Heart right ventricle (tissue), 16 donors: ENCODE results near the gene CEP131. TPM values are rescaled to one million over a fixed set of nuclear protein-coding genes. Genes with fewer than 3 reads are reported as not detected.

Experiments used
- ATAC-seq, 8 donors: fragments of 200-7000 bp; cut with Tn5 transposase; one replicate each; pipeline ENCODE4 v1.9.1; 2020; ENCODE audit warnings: mild to moderate bottlenecking in 8 of 8, moderate library complexity in 8 of 8, moderate number of reproducible peaks in 1 of 8
- DNase-seq, 2 donors: peaks; one replicate each; pipeline ENCODE4 v3.0.0-alpha.2; 2020
- H3K27ac ChIP-seq, 10 donors: fragments of 200-600 bp; sonication (generic) in 2 of 10; one replicate each; pipeline versions ENCODE4 v1.5.0 to v1.8.0; 2020 to 2022; ENCODE audit warnings: mild to moderate bottlenecking in 3 of 10
- H3K27me3 ChIP-seq, 7 donors: fragments of 200-600 bp; one replicate each; pipeline ENCODE4 v1.8.0; 2021 to 2022; ENCODE audit warnings: mild to moderate bottlenecking in 2 of 7
- H3K36me3 ChIP-seq, 9 donors: fragments of 200-600 bp; sonication (generic) in 1 of 9; one replicate each; pipeline versions ENCODE4 v1.5.0 to v1.8.0; 2020 to 2022; ENCODE audit warnings: mild to moderate bottlenecking in 2 of 9
- H3K4me1 ChIP-seq, 9 donors: fragments of 200-600 bp; sonication (generic) in 1 of 9; one replicate each; pipeline versions ENCODE4 v1.5.0 to v1.8.0; 2020 to 2022; ENCODE audit warnings: mild to moderate bottlenecking in 4 of 9
- H3K4me3 ChIP-seq, 10 donors: fragments of 200-600 bp; sonication (generic) in 2 of 10; one replicate each; pipeline versions ENCODE4 v1.5.0 to v1.8.0; 2020 to 2022; ENCODE audit warnings: mild to moderate bottlenecking in 7 of 10, moderate library complexity in 2 of 10
- H3K9me3 ChIP-seq, 11 donors: fragments of 200-600 bp in 10 of 11; sonication (generic) in 2 of 11; one replicate each; pipeline versions ENCODE4 v1.5.0 to v1.8.0; 2013 to 2022; ENCODE audit warnings: mild to moderate bottlenecking in 2 of 11, control low read depth in 1 of 11, moderate library complexity in 1 of 11
- WGBS, 2 donors: extraction: QIAGEN DNeasy Blood & Tissue Kit; methylation state at CpG; one replicate each; pipeline ENCODE4 v1.1.7; 2013; ENCODE audit warnings: inconsistent platforms in 1 of 2; 5-methylcytosine and 5-hydroxymethylcytosine counted together
- intact Hi-C, 10 donors: fragments of 100-400 bp; cut with DNase I; formaldehyde crosslinking; loops; one replicate each; pipeline versions ENCODE4 v1.11.1 to v1.14.2; 2022
- polyA plus RNA-seq, 2 donors: library from polyadenylated mRNA; stranded (reverse); fragments of 200-250 nt; gene quantifications; one replicate each; pipeline ENCODE4 v1.2.3, GENCODE V29; 2013
- total RNA-seq, 10 donors: library from RNA; stranded (reverse); fragmentation: NEBNext Ultra II Directional in 3 of 10; extraction: Animal tissue kit (Norgen Biotek cat#: 25700) in 3 of 10; gene quantifications; one replicate each; pipeline versions ENCODE4 v1.2.1 to v1.2.4, GENCODE V29; 2021 to 2023
- TF ChIP-seq, protein P1 (sequence below), 9 donors: fragments of 200-600 bp; sonication (generic) in 2 of 9; IDR thresholded peaks; one replicate each; pipeline versions ENCODE4 v1.5.0 to v1.8.0; 2021 to 2022; ENCODE audit warnings: antibody characterized with exemption in 9 of 9, mild to moderate bottlenecking in 5 of 9, moderate library complexity in 1 of 9
- donor health status: Arrhythmogenic right ventricular cardiomyopathy.
- donor health status: ischemic (EF 13 %, LVEDD 7.1; RV severe dilation, severe dysfunction).
- donor health status: healthy with polysubstance abuse.
- donor health status: DM: no; HTN: yes; CAD: no.
- donor health status: DM: no; HTN: no; CAD: no.
- donor health status: ischemic (EF 25% LVEDD 6.9; RV normal size, moderate dysfunction).
- donor health status: ischemic (EF 25% LVEDD 5.7; RV mildly dilated, moderate dysfunction).
- donor health status: healthy.
- donor health status: DM: yes; HTN: yes; CAD: no.
- donor health status: Ischemic cardiomyopathy.
- donor health status: ischemic (EF 35%, LVEDD 5.7; RV mildly dilated, moderate dysfunction).
- donor health status: nonischemic (EF 11% LVEDD 7.7; RV severe dilation, severe dysfunction).
- donor health status: DM: yes; HTN: yes; CAD: no.
- donor health status: PGD.
- donor health status: ischemic (EF 29% LVEDD 5.4; RV normal size, mild dysfunction).
- donor health status: nonischemic (EF 23%, LVEDD 6.1; RV moderate dilation, normal function).

CEP131 gene
- total and polyA plus RNA-seq, 12 donors: 6.4 to 20.9 (median 8.0) TPM

GRCh38 chr17:81254955-81255717 is 32.4 kb upstream of the CEP131 start:
- H3K27ac ChIP-seq: peak overlapping the region in 4 of 10 donors; percentile 10 to 41 (median 24)
- DNase-seq (peak; percentile 84 to 85), ATAC-seq (peak; percentile 83 to 93 (median 88))
- no peaks in the 10 kb centered on the region for H3K9me3 ChIP-seq
- WGBS, 2 donors: 34 to 36% methylated on average over 35 of the region's 35 CpGs
- H3K4me1 ChIP-seq: peaks cover 4 to 24% (median 13%) of the 10 kb centered on the region in 9 donors
- intact Hi-C loops: loop anchor here in 9 of 10 donors (1.0 to 10.0 kb wide), 10 partner anchors 37 to 350 kb away; partner anchors contain the start of gene BAHCC1 (in 1 of the 9)
- no peaks in the 10 kb centered on the region for H3K27me3 ChIP-seq
- TF ChIP-seq, protein P1, sequence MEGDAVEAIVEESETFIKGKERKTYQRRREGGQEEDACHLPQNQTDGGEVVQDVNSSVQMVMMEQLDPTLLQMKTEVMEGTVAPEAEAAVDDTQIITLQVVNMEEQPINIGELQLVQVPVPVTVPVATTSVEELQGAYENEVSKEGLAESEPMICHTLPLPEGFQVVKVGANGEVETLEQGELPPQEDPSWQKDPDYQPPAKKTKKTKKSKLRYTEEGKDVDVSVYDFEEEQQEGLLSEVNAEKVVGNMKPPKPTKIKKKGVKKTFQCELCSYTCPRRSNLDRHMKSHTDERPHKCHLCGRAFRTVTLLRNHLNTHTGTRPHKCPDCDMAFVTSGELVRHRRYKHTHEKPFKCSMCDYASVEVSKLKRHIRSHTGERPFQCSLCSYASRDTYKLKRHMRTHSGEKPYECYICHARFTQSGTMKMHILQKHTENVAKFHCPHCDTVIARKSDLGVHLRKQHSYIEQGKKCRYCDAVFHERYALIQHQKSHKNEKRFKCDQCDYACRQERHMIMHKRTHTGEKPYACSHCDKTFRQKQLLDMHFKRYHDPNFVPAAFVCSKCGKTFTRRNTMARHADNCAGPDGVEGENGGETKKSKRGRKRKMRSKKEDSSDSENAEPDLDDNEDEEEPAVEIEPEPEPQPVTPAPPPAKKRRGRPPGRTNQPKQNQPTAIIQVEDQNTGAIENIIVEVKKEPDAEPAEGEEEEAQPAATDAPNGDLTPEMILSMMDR (IDR thresholded peaks at IDR 0.05): peak; percentile 20 to 71 (median 59)
- H3K36me3 ChIP-seq: peaks cover 0 to 75% (median 21%) of the 10 kb centered on the region in 9 donors
- H3K4me3 ChIP-seq: peak overlapping the region in 1 of 10 donors; percentile 5

- H3K27me3 ChIP-seq: no peaks in the 10 kb centered on the region
- H3K4me1 ChIP-seq: peaks cover 4 to 24% (median 13%) of the 10 kb centered on the region in 9 donors
- intact Hi-C loops: loop anchor here (1.0 to 10.0 kb wide), 12 partner anchors 141 to 351 kb away; partner anchors contain the start of gene BAHCC1 (in 1 of the 10)
- TF ChIP-seq, protein P1 (IDR thresholded peaks at IDR 0.05): peak; percentile 67 to 86 (median 79)
- WGBS, 2 donors: 58 to 60% methylated on average over 19 of the region's 19 CpGs
- DNase-seq (peak in 1 of 2 donors; percentile 54), ATAC-seq (peak in 5 of 8 donors; percentile 35 to 55 (median 46))
- no peak overlapping the region for H3K27ac ChIP-seq
- H3K9me3 ChIP-seq: no peaks in the 10 kb centered on the region
- H3K36me3 ChIP-seq: peaks cover 0 to 69% (median 7%) of the 10 kb centered on the region in 9 donors
- H3K4me3 ChIP-seq: no peak overlapping the region
Measured at GRCh38 chr17:81253358-81254131, 30.8 kb upstream of the CEP131 start.

GRCh38 chr17:81252987-81253329 is 30.2 kb upstream of the CEP131 start:
- TF ChIP-seq, protein P1 (IDR thresholded peaks at IDR 0.05): no peak
- DNase-seq (peak in 1 of 2 donors; percentile 13), ATAC-seq (no peak)
- intact Hi-C loops: loop anchor here (1.0 to 10.0 kb wide), 11 partner anchors 142 to 352 kb away; partner anchors contain the start of gene BAHCC1 (in 1 of the 10)
- H3K4me3 ChIP-seq: no peak overlapping the region
- peaks cover 4 to 24% (median 13%) of the 10 kb centered on the region in 9 donors for H3K4me1 ChIP-seq
- H3K36me3 ChIP-seq: peaks cover 0 to 69% (median 7%) of the 10 kb centered on the region in 9 donors
- no peaks in the 10 kb centered on the region for H3K27me3 ChIP-seq
- 78 to 85% methylated on average over 15 of the region's 15 CpGs for WGBS, 2 donors
- no peaks in the 10 kb centered on the region for H3K9me3 ChIP-seq
- no peak overlapping the region for H3K27ac ChIP-seq
